Mucosa of stomach (tissue), 1 donor: ENCODE results near the gene BORA.

Experiments
- H3K27me3 ChIP-seq: one replicate; pipeline ENCODE4 v1.7.0; 2013; ENCODE audit warnings: mild to moderate bottlenecking, low read length; ENCODE audit not compliant: control insufficient read depth, insufficient read depth
- H3K36me3 ChIP-seq: one replicate; pipeline ENCODE4 v1.7.0; 2013; ENCODE audit warnings: low read length; ENCODE audit not compliant: control insufficient read depth, insufficient read depth
- H3K4me1 ChIP-seq: one replicate; pipeline ENCODE4 v1.7.0; 2013; ENCODE audit warnings: mild to moderate bottlenecking, low read length; ENCODE audit not compliant: control insufficient read depth, insufficient read depth
- H3K4me3 ChIP-seq: one replicate; pipeline ENCODE4 v1.7.0; 2013; ENCODE audit warnings: low read length
- H3K9ac ChIP-seq: one replicate; pipeline ENCODE4 v1.7.0; 2013; ENCODE audit warnings: mild to moderate bottlenecking, low read length, moderate library complexity
- H3K9me3 ChIP-seq: one replicate; pipeline ENCODE4 v1.7.0; 2013; ENCODE audit warnings: mild to moderate bottlenecking, low read length, moderate library complexity; ENCODE audit not compliant: control insufficient read depth
- donor health status: Pancreatic carcinoma.

Gene BORA

GRCh38 chr13:72727417-72728289 is at the start of gene BORA, which contains the start of gene MZT1:
Gene BORA, plus strand, starts transcription at chr13:72727923. Its CDS starts 1,018 bp downstream, at chr13:72728941.
Gene MZT1, minus strand, starts transcription at chr13:72727629. Its CDS starts 27 bp downstream, at chr13:72727602.
- peak within 1 kb of the TSS; percentile 85 for H3K9ac ChIP-seq
- peak within 1 kb of the TSS; percentile 78 for H3K4me3 ChIP-seq
- no peaks in the 10 kb centered on the region for H3K27me3 ChIP-seq
- no peaks in the 10 kb centered on the region for H3K4me1 ChIP-seq
- no peaks in the 10 kb centered on the region for H3K9me3 ChIP-seq
- H3K36me3 ChIP-seq, result no peaks in the 10 kb centered on the region

DNA sequence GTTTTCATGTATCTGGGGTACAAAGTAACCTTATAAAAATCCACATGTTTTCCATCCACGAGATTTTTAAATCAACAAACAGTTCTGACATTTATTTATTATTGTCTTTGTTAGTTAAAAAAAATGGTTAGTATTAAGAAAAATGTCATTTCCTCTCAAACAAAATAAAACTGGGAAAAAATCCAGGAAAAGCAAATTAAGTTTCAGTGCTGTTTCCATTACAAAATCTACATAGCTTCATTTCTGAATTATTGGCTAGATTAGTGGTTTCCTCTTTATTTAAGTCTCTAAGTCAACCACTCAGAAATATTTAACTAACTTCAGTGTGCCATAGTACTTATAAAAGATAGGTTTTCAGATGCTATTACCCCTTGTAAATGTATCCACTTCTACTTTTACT is 49.4 kb upstream of the BORA start:
- Histone ChIP-seq H3K27me3 (no peaks in the 10 kb centered on the region), H3K36me3 (no peaks in the 10 kb centered on the region), H3K4me1 (no peaks in the 10 kb centered on the region), H3K9ac (no peak overlapping the region), H3K4me3 (no peak overlapping the region), H3K9me3 (no peaks in the 10 kb centered on the region)

DNA sequence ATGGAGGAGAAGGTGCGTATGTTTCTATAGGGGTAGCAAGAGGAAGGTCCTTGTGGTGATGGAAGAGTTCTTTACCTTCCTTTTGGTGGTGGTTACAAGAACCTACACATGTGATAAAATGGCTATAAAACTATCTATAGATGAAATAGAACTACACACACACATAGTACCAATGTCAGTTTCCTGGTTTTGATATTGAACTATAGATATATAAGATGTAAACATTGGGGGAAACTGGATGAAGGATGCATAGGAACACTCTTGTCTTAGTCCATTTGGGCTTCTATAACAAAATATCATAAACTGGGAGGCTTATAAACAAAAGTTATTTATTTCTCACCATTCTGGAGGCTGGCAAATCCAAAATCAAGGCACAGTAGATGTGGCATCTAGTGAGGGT is 47.4 kb upstream of the BORA start:
- no peaks in the 10 kb centered on the region for H3K9me3 ChIP-seq
- no peaks in the 10 kb centered on the region for H3K36me3 ChIP-seq
- no peak overlapping the region for H3K9ac ChIP-seq
- H3K4me1 ChIP-seq, result no peaks in the 10 kb centered on the region
- no peaks in the 10 kb centered on the region for H3K27me3 ChIP-seq
- no peak overlapping the region for H3K4me3 ChIP-seq

DNA sequence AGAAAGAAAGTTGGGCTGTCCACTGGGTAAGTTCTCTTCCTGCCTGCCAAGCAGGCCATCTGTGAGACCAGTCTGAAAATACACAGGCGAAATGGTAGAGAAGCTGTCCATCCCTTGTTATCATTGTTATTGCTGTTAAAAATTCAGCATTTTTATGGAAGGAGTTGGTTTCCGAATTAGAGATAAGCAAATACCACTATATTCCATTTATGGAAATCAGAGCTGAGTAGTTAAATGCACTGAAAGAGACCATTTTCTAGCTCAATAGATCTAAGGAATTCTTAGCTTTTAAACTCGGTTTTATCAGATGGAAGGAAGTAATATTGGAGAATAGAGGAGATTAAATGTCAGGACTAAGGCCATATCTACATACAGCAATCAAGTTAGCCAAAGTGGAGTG is 41.0 kb upstream of the BORA start:
- Histone ChIP-seq H3K4me3 (no peak overlapping the region), H3K9me3 (no peaks in the 10 kb centered on the region), H3K4me1 (no peaks in the 10 kb centered on the region), H3K9ac (no peak overlapping the region), H3K36me3 (no peaks in the 10 kb centered on the region), H3K27me3 (no peaks in the 10 kb centered on the region)

DNA sequence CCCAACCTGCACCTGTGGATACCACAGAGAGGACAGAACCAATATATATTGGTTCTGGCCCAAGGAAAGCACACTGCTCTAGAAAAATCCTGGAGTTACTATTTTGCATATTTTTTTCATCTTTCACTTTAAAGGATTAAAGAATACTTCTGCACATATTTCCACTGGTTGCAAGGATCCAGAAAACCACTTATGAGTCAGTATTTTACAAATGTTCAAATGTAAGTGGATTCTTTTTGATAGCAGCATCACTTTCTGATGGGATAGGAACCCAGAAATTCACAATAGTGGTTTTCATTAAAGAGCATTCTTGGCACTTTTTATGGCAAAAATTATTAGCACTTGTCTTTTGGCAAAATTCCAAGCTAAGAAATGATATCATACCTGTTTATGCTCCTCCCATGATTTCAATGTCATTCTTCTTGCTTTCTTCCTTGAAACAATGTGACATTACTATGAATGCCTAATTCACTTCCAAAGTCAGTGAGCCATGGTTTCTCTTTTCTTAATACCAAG is 38.5 kb upstream of the BORA start:
- no peak overlapping the region for H3K9ac ChIP-seq
- no peaks in the 10 kb centered on the region for H3K4me1 ChIP-seq
- H3K36me3 ChIP-seq, result no peaks in the 10 kb centered on the region
- no peaks in the 10 kb centered on the region for H3K9me3 ChIP-seq
- no peak overlapping the region for H3K4me3 ChIP-seq
- H3K27me3 ChIP-seq, result no peaks in the 10 kb centered on the region

GRCh38 chr13:72692884-72693514 is 34.7 kb upstream of the BORA start:
- Histone ChIP-seq H3K9ac (no peak overlapping the region), H3K9me3 (no peaks in the 10 kb centered on the region), H3K4me3 (no peak overlapping the region), H3K4me1 (no peaks in the 10 kb centered on the region), H3K27me3 (no peaks in the 10 kb centered on the region), H3K36me3 (no peaks in the 10 kb centered on the region)

- H3K27me3 ChIP-seq, result no peaks in the 10 kb centered on the region
- H3K4me3 ChIP-seq, result no peak overlapping the region
- H3K4me1 ChIP-seq, result no peaks in the 10 kb centered on the region
- no peak overlapping the region for H3K9ac ChIP-seq
- H3K9me3 ChIP-seq, result no peaks in the 10 kb centered on the region
- H3K36me3 ChIP-seq, result no peaks in the 10 kb centered on the region
Measured at GRCh38 chr13:72693832-72694231, 33.9 kb upstream of the BORA start.

GRCh38 chr13:72694314-72694713 is 33.4 kb upstream of the BORA start:
- Histone ChIP-seq H3K36me3 (no peaks in the 10 kb centered on the region), H3K9ac (no peak overlapping the region), H3K27me3 (no peaks in the 10 kb centered on the region), H3K4me3 (no peak overlapping the region), H3K9me3 (no peaks in the 10 kb centered on the region), H3K4me1 (no peaks in the 10 kb centered on the region)

- no peaks in the 10 kb centered on the region for H3K36me3 ChIP-seq
- no peak overlapping the region for H3K4me3 ChIP-seq
- no peaks in the 10 kb centered on the region for H3K27me3 ChIP-seq
- H3K4me1 ChIP-seq, result no peaks in the 10 kb centered on the region
- no peak overlapping the region for H3K9ac ChIP-seq
- H3K9me3 ChIP-seq, result no peaks in the 10 kb centered on the region
Measured at GRCh38 chr13:72696579-72696978, 31.1 kb upstream of the BORA start.

DNA sequence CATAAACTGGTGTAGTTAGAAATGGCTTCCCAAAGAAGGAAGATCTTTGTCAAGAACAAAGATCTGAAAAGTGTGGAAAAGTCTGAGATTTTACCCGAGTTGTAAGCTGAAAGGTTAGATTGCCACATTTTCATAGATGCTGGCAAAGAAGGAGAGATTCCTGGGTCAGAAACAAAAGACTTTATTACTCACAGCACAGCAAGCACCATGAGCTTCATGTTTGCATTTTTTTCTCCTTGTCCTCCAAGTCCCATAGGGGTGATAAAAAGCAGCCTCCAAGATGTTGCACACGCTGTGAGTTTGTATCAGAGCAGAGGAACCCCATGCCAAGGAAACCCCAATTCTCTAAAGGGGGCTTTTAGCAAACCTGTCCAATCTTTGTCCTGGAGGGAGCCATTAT is 29.6 kb upstream of the BORA start:
- no peaks in the 10 kb centered on the region for H3K9me3 ChIP-seq
- H3K27me3 ChIP-seq, result no peaks in the 10 kb centered on the region
- H3K4me1 ChIP-seq, result no peaks in the 10 kb centered on the region
- no peaks in the 10 kb centered on the region for H3K36me3 ChIP-seq
- H3K9ac ChIP-seq, result no peak overlapping the region
- no peak overlapping the region for H3K4me3 ChIP-seq

DNA sequence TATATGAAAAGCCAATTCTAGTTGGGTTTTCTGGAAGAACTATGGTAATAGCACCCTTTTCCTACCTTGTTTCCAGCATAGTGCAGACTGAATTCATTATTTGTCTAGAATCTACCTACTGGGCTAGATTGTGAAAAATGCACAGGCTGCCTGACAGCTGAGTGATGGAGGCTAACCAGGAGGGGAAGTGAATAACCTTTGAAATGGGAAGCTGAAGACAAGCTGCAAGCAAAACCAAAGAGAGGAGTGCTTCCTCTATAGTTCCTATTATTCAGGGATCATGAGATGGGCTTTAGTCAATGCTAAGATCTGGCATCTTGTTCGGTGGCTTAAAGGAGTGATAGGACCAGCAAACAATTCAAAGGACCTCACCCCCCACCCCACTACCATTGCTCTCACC is 27.2 kb upstream of the BORA start:
- no peak overlapping the region for H3K4me3 ChIP-seq
- H3K9me3 ChIP-seq, result no peaks in the 10 kb centered on the region
- H3K27me3 ChIP-seq, result no peaks in the 10 kb centered on the region
- H3K9ac ChIP-seq, result no peak overlapping the region
- H3K4me1 ChIP-seq, result no peaks in the 10 kb centered on the region
- H3K36me3 ChIP-seq, result no peaks in the 10 kb centered on the region

- H3K36me3 ChIP-seq, result no peaks in the 10 kb centered on the region
- no peak overlapping the region for H3K4me3 ChIP-seq
- no peaks in the 10 kb centered on the region for H3K27me3 ChIP-seq
- no peak overlapping the region for H3K9ac ChIP-seq
- H3K9me3 ChIP-seq, result no peaks in the 10 kb centered on the region
- no peaks in the 10 kb centered on the region for H3K4me1 ChIP-seq
Measured at GRCh38 chr13:72716776-72717175, 10.9 kb upstream of the BORA start.
